Measurements from ENCODE around the gene AKAP11. TPM values are rescaled to one million over a fixed set of nuclear protein-coding genes. Genes with fewer than 3 reads are reported as not detected.

Gene AKAP11
- total RNA-seq, 6 experiments from 2014 or later = 25.2 to 32.5 (median 31.5) TPM

- no peaks in the 10 kb centered on the region for H3K9me3 Mint-ChIP-seq
- H3K4me1 Mint-ChIP-seq (ENCODE audit: low read depth) = no peaks in the 10 kb centered on the region
- no peak overlapping the region for H3K4me3 Mint-ChIP-seq
- H3K36me3 Mint-ChIP-seq (ENCODE audit: low read depth) = peaks cover 16% of the 10 kb centered on the region
- no peak for DNase-seq
- H3K27me3 Mint-ChIP-seq (ENCODE audit: insufficient read depth) = no peaks in the 10 kb centered on the region
- no peak overlapping the region for H3K27ac Mint-ChIP-seq
- TF ChIP-seq CTCF (IDR thresholded peaks at IDR 0.05) = no peak
These were observed 12.1 kb downstream of the AKAP11 start for GRCh38 chr13:42284068-42284467.

GRCh38 chr13:42298392-42298791, 26.4 kb downstream of the AKAP11 start:
- Mint-ChIP-seq H3K27me3 (ENCODE audit: insufficient read depth) (no peaks in the 10 kb centered on the region; the same call in 1 of the 2 replicates), H3K4me1 (ENCODE audit: low read depth) (peaks cover 11% of the 10 kb centered on the region), H3K27ac (no peak overlapping the region), H3K9me3 (no peaks in the 10 kb centered on the region), H3K36me3 (ENCODE audit: low read depth) (peaks cover 47% of the 10 kb centered on the region), H3K4me3 (no peak overlapping the region)
- no peak for TF ChIP-seq CTCF (IDR thresholded peaks at IDR 0.05)
- no peak for DNase-seq

- Mint-ChIP-seq H3K27ac (no peak overlapping the region), H3K4me3 (no peak overlapping the region), H3K36me3 (ENCODE audit: low read depth) (peaks cover 45% of the 10 kb centered on the region), H3K9me3 (no peaks in the 10 kb centered on the region), H3K27me3 (ENCODE audit: insufficient read depth) (no peaks in the 10 kb centered on the region), H3K4me1 (ENCODE audit: low read depth) (no peaks in the 10 kb centered on the region)
- TF ChIP-seq CTCF (IDR thresholded peaks at IDR 0.05) = no peak
- no peak for DNase-seq
These were observed 33.6 kb downstream of the AKAP11 start for GRCh38 chr13:42305503-42305902.

- DNase-seq = no peak
- no peak for TF ChIP-seq CTCF (IDR thresholded peaks at IDR 0.05)
- Mint-ChIP-seq H3K27ac (no peak overlapping the region), H3K4me1 (ENCODE audit: low read depth) (no peaks in the 10 kb centered on the region), H3K27me3 (ENCODE audit: insufficient read depth) (no peaks in the 10 kb centered on the region), H3K36me3 (ENCODE audit: low read depth) (peaks cover 35% of the 10 kb centered on the region), H3K9me3 (no peaks in the 10 kb centered on the region), H3K4me3 (no peak overlapping the region)
These were observed 35.5 kb downstream of the AKAP11 start for GRCh38 chr13:42307461-42307860.

GRCh38 chr13:42312817-42313431, 41.0 kb downstream of the AKAP11 start:
- H3K4me1 Mint-ChIP-seq (ENCODE audit: low read depth) = no peaks in the 10 kb centered on the region
- no peak overlapping the region for H3K4me3 Mint-ChIP-seq

More at GRCh38 chr13:42312817-42313431, 41.0 kb downstream of the AKAP11 start:
- Mint-ChIP-seq H3K9me3 (no peaks in the 10 kb centered on the region), H3K27me3 (ENCODE audit: insufficient read depth) (no peaks in the 10 kb centered on the region), H3K36me3 (ENCODE audit: low read depth) (peaks cover 21% of the 10 kb centered on the region), H3K27ac (no peak overlapping the region)
- no peak for TF ChIP-seq CTCF (IDR thresholded peaks at IDR 0.05)
- no peak for DNase-seq

All from HFFc6 (cell line).